ENCODE results near the gene PRSS48.

DNA sequence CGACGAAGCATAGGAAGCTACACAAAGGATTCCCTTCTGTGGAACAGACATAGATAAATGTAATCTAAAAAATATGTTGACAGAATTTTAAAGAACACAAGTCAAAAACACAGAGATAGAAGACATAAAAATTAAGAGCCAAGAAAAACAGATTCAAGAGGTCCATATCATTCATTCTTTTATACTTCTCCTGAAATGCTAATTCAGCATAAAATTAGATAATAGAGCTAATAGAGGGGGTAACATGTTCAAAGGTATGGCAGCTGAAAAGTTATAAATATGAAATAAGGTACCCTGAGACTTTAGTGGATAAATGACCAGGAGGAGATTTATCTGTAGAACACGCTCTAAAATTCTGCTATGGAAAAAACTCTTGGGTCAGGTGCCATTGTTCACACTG lies 37.4 kb upstream of the PRSS48 start:
- TF ChIP-seq GATA2 (IDR thresholded peaks at IDR 0.05; ENCODE audit: low read depth, low read length), result no peak
- no peak for TF ChIP-seq GATA3 (IDR thresholded peaks at IDR 0.05; ENCODE audit: low read depth, low read length)
